Vagina (tissue), 2 donors: Measurements from ENCODE around the gene FNDC5.

Experiments used
- CTCF ChIP-seq, 3 experiments: fragments of 450-650 bp in 2 of 3; fragments of 200-600 bp in 1 of 3; sonication (generic) in 1 of 3; IDR thresholded peaks; one replicate each; pipeline ENCODE4 v1.5.1; 2017 to 2019; ENCODE audit warnings: antibody characterized with exemption in 3 of 3, mild to moderate bottlenecking in 2 of 3, moderate library complexity in 2 of 3
- POLR2A ChIP-seq, 2 donors: fragments of 450-650 bp; IDR thresholded peaks; one replicate each; pipeline ENCODE4 v1.6.1; 2017; ENCODE audit warnings: antibody characterized with exemption in 2 of 2, mild to moderate bottlenecking in 2 of 2, moderate library complexity in 2 of 2

- TF ChIP-seq CTCF (IDR thresholded peaks at IDR 0.05) (no peak), POLR2A (IDR thresholded peaks at IDR 0.05) (no peak)
Observed at GRCh38 chr1:32868806-32869455, 1.8 kb downstream of the FNDC5 start.
